A549 (cell line): ENCODE results near the gene PIH1D1. TPM values are rescaled to one million over a fixed set of nuclear protein-coding genes. Genes with fewer than 3 reads are reported as not detected.

Experiments used
- ATAC-seq, 2 experiments: fragments of 200-7000 bp in 1 of 2; fragments of >200 bp in 1 of 2; cut with Nextera tagmentation in 1 of 2; cut with Tn5 transposase in 1 of 2; 3 replicates each; pipeline versions ENCODE4 v1.8.0 to v1.9.1; 2018 to 2020; ENCODE audit warnings: mild to moderate bottlenecking in 1 of 2, moderate library complexity in 1 of 2
- CTCF ChIA-PET: fragments of 300-600 bp; sonication (Branson Sonifier 250); formaldehyde crosslinking; extraction: SDS; loops from one replicate; lab custom pipeline; 2021; ENCODE audit warnings: antibody characterized with exemption, inconsistent platforms; lab: Yijun Ruan, JAX
- POLR2A ChIA-PET: fragments of 350-600 bp; formaldehyde crosslinking; extraction: SDS; loops from one replicate; lab custom pipeline; 2021; ENCODE audit warnings: antibody characterized with exemption, inconsistent platforms; lab: Yijun Ruan, JAX
- DNase-seq, 2 experiments: peaks; one replicate each; pipeline versions ENCODE4 v3.0.0 to v3.0.0-alpha.2; 2011 to 2016; ENCODE audit warnings: low read depth in 1 of 2, low spot score in 1 of 2
- FAIRE-seq: peaks from 2 replicates; lab custom pipeline; 2011; peaks lifted over from hg19 to GRCh38; lab: Jason Lieb, UNC
- H3K27ac ChIP-seq, 2 experiments: fragments of >200 bp; sonication (Bioruptor Twin); formaldehyde crosslinking; 3 replicates each; pipeline ENCODE4 v1.5.1; 2016 to 2017
- H3K4me1 ChIP-seq: fragments of >200 bp; sonication (Bioruptor Twin); formaldehyde crosslinking; 3 replicates; pipeline ENCODE4 v1.6.1; 2016
- H3K4me2 ChIP-seq: fragments of >200 bp; sonication (Bioruptor Twin); formaldehyde crosslinking; 3 replicates; pipeline ENCODE4 v1.6.1; 2016
- H3K4me3 ChIP-seq: fragments of >200 bp; sonication (Bioruptor Twin); formaldehyde crosslinking; 3 replicates; pipeline ENCODE4 v1.5.1; 2016
- H3K9me3 ChIP-seq: fragments of >200 bp; sonication (Bioruptor Twin); formaldehyde crosslinking; 3 replicates; pipeline ENCODE4 v1.6.1; 2016
- BHLHE40 ChIP-seq: IDR thresholded peaks from 2 replicates; pipeline ENCODE4 v1.6.1; 2012; ENCODE audit warnings: low read depth, low read length, inconsistent platforms
- CHD2 ChIP-seq: fragments of 150-350 bp; IDR thresholded peaks from 2 replicates; pipeline ENCODE4 v1.6.1; 2014; ENCODE audit warnings: low read length; ENCODE audit not compliant: partially characterized antibody
- CHD4 ChIP-seq: fragments of 200-600 bp; sonication (generic); IDR thresholded peaks from 2 replicates; pipeline ENCODE4 v1.6.1; 2016; ENCODE audit warnings: antibody characterized with exemption, mild to moderate bottlenecking, borderline replicate concordance
- CTCF ChIP-seq: fragments of >200 bp; sonication (Bioruptor Twin); formaldehyde crosslinking; IDR thresholded peaks from 3 replicates; pipeline ENCODE4 v1.5.1; 2016
- EHF ChIP-seq: fragments of 250-450 bp; sonication (Bioruptor Pico); IDR thresholded peaks from 2 replicates; pipeline ENCODE4 v1.5.0; 2020; ENCODE audit warnings: mild to moderate bottlenecking
- EHMT2 ChIP-seq: fragments of 200-600 bp; sonication (generic); IDR thresholded peaks from 2 replicates; pipeline ENCODE4 v1.6.1; 2016; ENCODE audit warnings: antibody characterized with exemption, low read depth, mild to moderate bottlenecking, moderate library complexity
- GATA3 ChIP-seq: IDR thresholded peaks from 2 replicates; pipeline ENCODE4 v1.6.1; 2012; ENCODE audit warnings: borderline replicate concordance
- HDAC2 ChIP-seq: fragments of 200-600 bp; sonication (generic); IDR thresholded peaks from 2 replicates; pipeline ENCODE4 v1.6.1; 2016
- MAX ChIP-seq: IDR thresholded peaks from 2 replicates; pipeline ENCODE4 v1.6.1; 2012
- MYC ChIP-seq: IDR thresholded peaks from 2 replicates; pipeline ENCODE4 v1.6.1; 2012; ENCODE audit warnings: mild to moderate bottlenecking, inconsistent platforms, low read length, improper control_type of control experiment, borderline replicate concordance
- NFE2L2 ChIP-seq: fragments of 150-350 bp; conservative IDR thresholded peaks from 2 replicates; pipeline ENCODE4 v1.6.1; 2014; ENCODE audit warnings: low read length
- NPAS2 ChIP-seq: fragments of 250-450 bp; sonication (Bioruptor Pico); IDR thresholded peaks from 2 replicates; pipeline ENCODE4 v1.8.0; 2022; ENCODE audit warnings: mild to moderate bottlenecking, moderate library complexity, borderline replicate concordance
- PBX3 ChIP-seq: IDR thresholded peaks from 2 replicates; pipeline ENCODE4 v1.6.1; 2012
- PHF8 ChIP-seq: fragments of 200-600 bp; sonication (generic); IDR thresholded peaks from 2 replicates; pipeline ENCODE4 v1.6.1; 2016; ENCODE audit warnings: low read depth, mild to moderate bottlenecking, antibody characterized with exemption, moderate library complexity, borderline replicate concordance
- RARB ChIP-seq: fragments of 250-450 bp; sonication (Bioruptor Pico); IDR thresholded peaks from 2 replicates; pipeline ENCODE4 v1.8.0; 2021; ENCODE audit warnings: mild to moderate bottlenecking, moderate library complexity
- REST ChIP-seq: fragments of 200-600 bp; sonication (generic); IDR thresholded peaks from 2 replicates; pipeline ENCODE4 v1.6.1; 2016; ENCODE audit warnings: antibody characterized with exemption, mild to moderate bottlenecking, moderate library complexity
- SMC3 ChIP-seq: fragments of >200 bp; sonication (Bioruptor Twin); formaldehyde crosslinking; IDR thresholded peaks from 3 replicates; pipeline ENCODE4 v1.6.1; 2018; ENCODE audit warnings: inconsistent platforms
- ZC3H11A ChIP-seq: fragments of 450-650 bp; IDR thresholded peaks from 2 replicates; pipeline ENCODE4 v1.6.1; 2014; ENCODE audit warnings: antibody characterized with exemption, mild to moderate bottlenecking
- ZFP36 ChIP-seq: fragments of 450-650 bp; IDR thresholded peaks from 2 replicates; pipeline ENCODE4 v1.6.1; 2014; ENCODE audit warnings: borderline replicate concordance; ENCODE audit not compliant: partially characterized antibody
- WGBS: methylation state at CpG from one replicate; pipeline ENCODE4 v1.1.6; 2017; ENCODE audit errors: missing lambda C conversion rate; 5-methylcytosine and 5-hydroxymethylcytosine counted together
- polyA plus RNA-seq, 4 experiments: library from polyadenylated mRNA; depleted of rRNA in 3 of 4; stranded (reverse); fragments of >200 nt; fragmentation: RNase III in 1 of 4; extraction: RNeasy Plus Mini Kit Qiagen cat#74134 plus additional on column Dnase treatment in 1 of 4; gene quantifications; 2 replicates in 3 of 4; 3 replicates in 1 of 4; pipeline ENCODE4 v1.2.3, GENCODE V29; 2011 to 2017
- TF ChIP-seq, protein P1 (sequence below): IDR thresholded peaks from 2 replicates; pipeline ENCODE4 v1.6.1; 2012; ENCODE audit warnings: low read depth, borderline replicate concordance
- TF ChIP-seq, protein P2 (sequence below): fragments of 450-650 bp; IDR thresholded peaks from 2 replicates; pipeline ENCODE4 v1.6.1; 2014; ENCODE audit warnings: antibody characterized with exemption

Gene PIH1D1
- polyA plus RNA-seq, 2 of the 4 experiments (the other 2 are of a cell fraction) = 89.7 to 114 TPM

DNA sequence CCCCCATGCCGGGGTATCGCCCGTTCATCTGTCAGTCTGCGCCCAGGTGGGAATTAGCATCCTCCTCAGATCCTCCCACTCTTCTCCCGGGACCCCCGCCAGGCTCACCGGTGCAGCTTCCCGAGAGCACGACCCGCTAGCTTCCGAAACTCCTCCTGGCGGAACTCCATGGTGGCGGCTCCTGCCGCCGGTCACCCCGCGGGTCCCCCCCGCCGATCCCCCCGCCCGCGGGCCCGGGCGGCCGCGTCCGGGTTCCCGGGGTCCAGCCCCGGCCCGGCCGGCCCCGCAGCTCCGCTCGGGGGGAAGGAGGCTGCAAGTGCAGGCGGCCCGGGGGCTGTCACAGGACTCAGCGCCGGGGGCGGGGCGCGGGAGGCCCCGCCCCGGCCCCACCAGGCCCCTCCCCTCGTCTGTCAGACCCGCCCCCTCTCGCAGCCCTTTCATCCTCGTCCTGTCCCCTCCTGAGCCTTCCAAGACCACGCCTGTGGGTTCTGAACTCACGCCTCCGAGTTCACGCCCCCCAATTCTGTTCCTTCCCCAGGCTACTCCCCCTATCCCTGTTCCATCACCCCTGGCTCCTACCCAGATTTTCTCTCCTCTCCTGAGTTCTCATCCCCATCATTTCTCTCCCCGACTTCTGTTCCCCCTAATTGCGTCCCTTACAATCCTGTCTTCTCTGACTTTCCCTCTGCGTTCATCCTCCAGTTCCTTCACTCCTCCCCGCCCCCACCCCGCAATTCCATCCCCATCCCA, 10.2 kb downstream of the PIH1D1 start, which contains the start of gene SLC17A7 (continued):
- no peak for TF ChIP-seq MYC

DNA sequence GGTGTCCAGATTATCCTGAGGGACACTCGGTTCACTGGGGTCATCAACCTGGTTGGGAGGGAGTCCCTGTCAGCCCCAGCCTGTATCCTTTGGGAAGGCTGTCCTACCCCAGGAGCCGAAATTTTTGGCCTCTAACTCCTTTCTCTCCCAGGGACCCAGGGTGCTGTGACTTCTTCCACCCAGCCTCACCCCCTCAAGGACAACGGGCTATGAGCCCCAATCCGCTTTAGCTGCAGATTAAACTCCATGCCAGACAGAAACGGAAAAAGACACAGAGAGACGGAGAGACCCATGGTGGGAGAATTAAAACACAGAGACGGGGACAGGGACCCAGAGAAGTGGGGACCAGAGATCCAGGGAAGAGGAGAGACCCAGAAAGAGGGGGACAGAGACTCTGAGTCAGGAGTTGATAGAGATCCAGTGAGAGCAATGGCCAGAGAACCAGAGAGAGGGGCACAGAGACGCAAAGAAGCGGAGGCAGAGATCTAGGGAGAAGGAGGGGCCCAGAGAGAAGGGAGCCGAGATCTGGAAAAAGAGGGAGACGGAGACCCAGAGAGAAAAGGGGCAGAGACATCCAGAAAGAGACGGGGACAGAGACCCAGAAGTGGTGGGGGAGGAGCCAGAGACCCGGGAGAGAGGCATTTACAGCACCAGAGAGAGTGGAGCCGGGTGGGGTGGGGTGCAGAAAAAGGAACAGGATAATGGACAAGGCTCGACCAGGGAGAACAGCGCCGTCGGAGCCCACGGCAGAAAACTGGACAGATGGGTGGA, 11.0 kb downstream of the PIH1D1 start:
- H3K27ac ChIP-seq = peak overlapping the region in 1 of 2 experiments; percentile 57; a peak in 3 of 6 replicates
- TF ChIP-seq, protein P1, sequence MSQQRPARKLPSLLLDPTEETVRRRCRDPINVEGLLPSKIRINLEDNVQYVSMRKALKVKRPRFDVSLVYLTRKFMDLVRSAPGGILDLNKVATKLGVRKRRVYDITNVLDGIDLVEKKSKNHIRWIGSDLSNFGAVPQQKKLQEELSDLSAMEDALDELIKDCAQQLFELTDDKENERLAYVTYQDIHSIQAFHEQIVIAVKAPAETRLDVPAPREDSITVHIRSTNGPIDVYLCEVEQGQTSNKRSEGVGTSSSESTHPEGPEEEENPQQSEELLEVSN = no peak
- TF ChIP-seq ZFP36 = peak; percentile 7
- H3K9me3 ChIP-seq = no peaks in the 10 kb centered on the region
- DNase-seq (no peak), FAIRE-seq (no peak), ATAC-seq (no peak)
- H3K4me2 ChIP-seq = peak overlapping the region; percentile 99
- peak overlapping the region; percentile 79 for H3K4me3 ChIP-seq
- ChIA-PET POLR2A (interaction anchor here (0.8 kb wide), 1 partner anchor 13 kb away, joined by 3 read pairs; the partner anchor contains the start of gene ALDH16A1), CTCF (interaction anchor here (0.7 to 19.0 kb wide), 10 partner anchors 13 to 249 kb away, joined by 3 to 244 read pairs (median 4); partner anchors contain the start of genes DKKL1, GFY and KASH5)
- 31% methylated on average over 19 of the region's 19 CpGs for WGBS
- H3K4me1 ChIP-seq = peaks cover 19% of the 10 kb centered on the region

DNA sequence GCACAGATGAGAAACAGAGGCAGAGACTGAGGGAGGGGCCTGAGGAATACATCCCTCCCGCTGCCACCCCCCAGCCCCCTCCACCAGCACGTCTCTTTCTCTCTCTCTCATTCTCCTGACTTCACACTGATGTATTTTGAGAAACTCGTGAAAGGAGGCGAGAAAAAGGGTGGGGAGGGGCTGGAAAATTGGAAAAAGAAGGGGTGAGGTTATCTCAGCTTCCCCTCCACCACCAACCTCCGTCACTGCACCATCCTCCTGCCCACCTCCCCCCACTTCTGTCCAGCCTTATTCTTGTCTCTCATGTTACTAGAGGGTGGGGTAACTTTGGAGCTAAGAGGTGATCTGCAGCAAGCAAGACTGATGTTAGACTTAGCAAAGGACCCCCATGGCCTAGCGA, 11.8 kb downstream of the PIH1D1 start:
- Histone ChIP-seq H3K4me3 (no peak overlapping the region), H3K9me3 (no peaks in the 10 kb centered on the region), H3K4me2 (no peak overlapping the region), H3K27ac (no peak overlapping the region), H3K4me1 (peaks cover 19% of the 10 kb centered on the region)
- ATAC-seq = no peak
- TF ChIP-seq GATA3 (no peak), ZFP36 (no peak), PHF8 (no peak), CHD2 (no peak), PBX3 (no peak), EHF (no peak), REST (no peak), NFE2L2 (no peak), MAX (no peak), CTCF (no peak), NPAS2 (CRISPR knock-in tag) (no peak), EHMT2 (no peak), RARB (CRISPR knock-in tag) (no peak), HDAC2 (no peak), BHLHE40 (no peak), ZC3H11A (no peak), CHD4 (no peak), SMC3 (no peak)
- TF ChIP-seq, protein P2, sequence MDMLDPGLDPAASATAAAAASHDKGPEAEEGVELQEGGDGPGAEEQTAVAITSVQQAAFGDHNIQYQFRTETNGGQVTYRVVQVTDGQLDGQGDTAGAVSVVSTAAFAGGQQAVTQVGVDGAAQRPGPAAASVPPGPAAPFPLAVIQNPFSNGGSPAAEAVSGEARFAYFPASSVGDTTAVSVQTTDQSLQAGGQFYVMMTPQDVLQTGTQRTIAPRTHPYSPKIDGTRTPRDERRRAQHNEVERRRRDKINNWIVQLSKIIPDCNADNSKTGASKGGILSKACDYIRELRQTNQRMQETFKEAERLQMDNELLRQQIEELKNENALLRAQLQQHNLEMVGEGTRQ = no peak
- no peak for FAIRE-seq
- ChIA-PET CTCF (interaction anchor here (0.7 to 19.0 kb wide), 8 partner anchors 12 to 248 kb away, joined by 3 to 244 read pairs (median 4); partner anchors contain the start of genes GFY and KASH5), POLR2A (no interaction called here)
- 22% methylated on average over 6 of the region's 6 CpGs for WGBS
- no peak for DNase-seq
